HG03139 (cell line): ENCODE measurements around the gene HEPHL1.
A peak's percentile ranks its signal among the peaks of the same experiment; 100 is the strongest.
"Not testable (repeated sequence)": the region's sequence is repeated elsewhere in the genome, so short reads cannot be mapped to it uniquely, and the experiment has no call there.

Experiments
- ATAC-seq: cut with Tn5 transposase; IDR thresholded peaks from one replicate; pipeline ENCODE4 v1.9.1; 2021; ENCODE audit not compliant: unreplicated experiment

The HEPHL1 gene

GRCh38 chr11:94088906-94089305, 67.8 kb downstream of the HEPHL1 start:
- no peak for ATAC-seq

- ATAC-seq = no peak
Measured at GRCh38 chr11:94089341-94089740, 68.2 kb downstream of the HEPHL1 start.

- ATAC-seq = no peak
Measured at GRCh38 chr11:94090401-94090800, 69.2 kb downstream of the HEPHL1 start.

GRCh38 chr11:94091091-94091490, 69.9 kb downstream of the HEPHL1 start:
- no peak for ATAC-seq

- ATAC-seq = no peak
Measured at GRCh38 chr11:94100253-94100652, 79.1 kb downstream of the HEPHL1 start.

- ATAC-seq = no peak
Measured at GRCh38 chr11:94103471-94103870, 82.3 kb downstream of the HEPHL1 start.

GRCh38 chr11:94104734-94105133, 83.6 kb downstream of the HEPHL1 start:
- no peak for ATAC-seq

- no peak for ATAC-seq
Measured at GRCh38 chr11:94106716-94107115, 85.6 kb downstream of the HEPHL1 start.

- no peak for ATAC-seq
Measured at GRCh38 chr11:94107363-94107762, 86.2 kb downstream of the HEPHL1 start.

- ATAC-seq = no peak
Measured at GRCh38 chr11:94111241-94111640, 90.1 kb downstream of the HEPHL1 start.

- ATAC-seq = no peak
Measured at GRCh38 chr11:94111660-94112059, 90.5 kb downstream of the HEPHL1 start.

- ATAC-seq = no peak
Measured at GRCh38 chr11:94112206-94112953, 91.2 kb downstream of the HEPHL1 start.

- no peak for ATAC-seq
Measured at GRCh38 chr11:94117197-94117574, 96.0 kb downstream of the HEPHL1 start.

- ATAC-seq = no peak
Measured at GRCh38 chr11:94117871-94118270, 96.7 kb downstream of the HEPHL1 start.

GRCh38 chr11:94119676-94120075, 98.5 kb downstream of the HEPHL1 start:
- not testable (repeated sequence) for ATAC-seq

GRCh38 chr11:94120516-94120915, 99.4 kb downstream of the HEPHL1 start:
- not testable (repeated sequence) for ATAC-seq

GRCh38 chr11:94120946-94121345, 99.8 kb downstream of the HEPHL1 start:
- no peak for ATAC-seq

GRCh38 chr11:94125407-94126115, 104.4 kb downstream of the HEPHL1 start:
- no peak for ATAC-seq

- ATAC-seq = no peak
Measured at GRCh38 chr11:94127638-94128037, 106.5 kb downstream of the HEPHL1 start.

GRCh38 chr11:94128291-94128745, 107.2 kb downstream of the HEPHL1 start:
- peak; percentile 22 for ATAC-seq

GRCh38 chr11:94128746-94129511, 107.8 kb downstream of the HEPHL1 start, which contains the start of gene PANX1:
Gene PANX1 (plus strand): TSS chr11:94128841. CDS start chr11:94129313, 472 bp downstream.
- ATAC-seq = peak; percentile 80
